GM18507 (cell line): ENCODE results near the gene PKMYT1.
"Not testable (repeated sequence)": the region's sequence is repeated elsewhere in the genome, so short reads cannot be mapped to it uniquely, and the experiment has no call there.

Experiments
- DNase-seq: peaks from one replicate; pipeline ENCODE4 v3.0.0; 2011; ENCODE audit warnings: low read depth; ENCODE audit not compliant: insufficient read length; ENCODE audit errors: extremely low spot score
- FAIRE-seq: peaks from 2 replicates; lab custom pipeline; 2011; peaks lifted over from hg19 to GRCh38; lab: Jason Lieb, UNC

Gene PKMYT1

DNA sequence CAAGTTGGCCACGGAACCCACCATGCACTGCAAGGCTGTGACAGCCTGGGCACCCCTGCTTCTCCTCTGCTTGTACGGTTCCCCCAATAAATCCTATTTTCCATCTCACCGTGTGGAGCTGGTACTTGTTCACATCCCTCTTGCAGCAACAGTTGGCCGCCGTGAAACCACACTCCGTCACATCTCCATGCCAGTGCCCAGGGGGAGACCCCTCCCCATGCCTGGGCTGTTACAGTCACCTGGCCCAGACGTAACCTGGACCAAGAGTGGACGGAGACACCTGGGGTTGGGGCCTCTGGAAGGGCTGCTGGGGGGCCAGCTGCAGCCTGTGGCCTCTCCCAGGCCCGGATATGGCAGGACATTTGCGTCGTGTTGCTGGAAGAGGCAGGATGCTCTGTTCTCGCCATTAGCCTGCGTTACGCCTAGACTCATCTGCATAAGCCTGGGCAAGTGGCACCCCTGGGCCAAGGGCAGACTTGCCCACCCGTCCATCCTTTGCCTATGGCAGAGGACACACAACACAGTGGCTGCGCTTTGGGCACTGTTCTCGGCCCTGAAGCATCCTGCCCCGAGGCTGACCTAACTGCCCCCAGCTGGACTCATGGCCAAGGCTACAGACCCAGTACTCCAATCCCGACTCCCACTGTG, 30.4 kb downstream of the PKMYT1 start:
- no peak for DNase-seq
- no peak for FAIRE-seq

DNA sequence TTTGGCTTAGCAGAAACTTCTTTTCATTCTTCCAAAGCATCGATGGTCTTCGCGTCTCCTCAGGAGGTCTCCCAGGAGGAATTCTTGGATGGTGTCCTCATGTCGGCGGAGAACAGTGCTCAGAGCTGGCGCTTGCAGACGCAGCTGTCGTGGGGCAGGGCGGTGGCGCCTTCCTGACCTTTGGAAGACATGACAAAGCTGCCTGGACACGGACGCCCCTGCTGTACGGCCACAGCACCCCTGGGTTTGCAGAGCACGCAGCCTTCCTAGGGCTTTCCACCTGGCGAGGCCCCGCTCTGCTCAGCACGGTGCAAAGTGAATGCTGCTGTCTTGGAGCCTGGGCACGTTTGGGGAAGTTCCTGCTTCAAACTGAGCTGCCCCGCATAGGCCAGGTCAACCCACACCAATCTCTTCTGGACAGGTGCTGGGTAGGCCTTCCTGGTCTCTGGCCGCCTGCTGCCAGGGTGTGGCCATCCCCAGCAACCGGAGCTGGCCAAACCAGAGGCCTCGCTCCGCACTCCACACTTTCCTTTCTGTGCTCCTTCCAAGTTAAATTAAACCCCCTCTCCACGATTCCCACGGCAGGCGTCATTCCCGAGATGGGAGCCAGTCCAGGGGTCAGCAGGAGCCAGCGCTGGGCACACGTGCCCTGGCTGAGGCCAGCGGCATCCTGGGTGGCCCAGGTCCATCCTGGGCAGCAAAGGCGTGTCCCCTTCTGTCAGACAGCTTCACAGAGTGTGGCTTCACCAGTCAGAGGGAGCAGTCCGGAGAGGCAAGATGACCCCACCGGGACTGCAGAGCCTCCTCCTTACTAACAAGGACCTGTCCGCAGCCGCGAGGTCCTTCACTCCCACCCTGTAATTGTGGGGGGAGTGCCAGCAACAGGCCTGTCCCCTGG, 31.2 kb downstream of the PKMYT1 start:
- no peak for FAIRE-seq

DNA sequence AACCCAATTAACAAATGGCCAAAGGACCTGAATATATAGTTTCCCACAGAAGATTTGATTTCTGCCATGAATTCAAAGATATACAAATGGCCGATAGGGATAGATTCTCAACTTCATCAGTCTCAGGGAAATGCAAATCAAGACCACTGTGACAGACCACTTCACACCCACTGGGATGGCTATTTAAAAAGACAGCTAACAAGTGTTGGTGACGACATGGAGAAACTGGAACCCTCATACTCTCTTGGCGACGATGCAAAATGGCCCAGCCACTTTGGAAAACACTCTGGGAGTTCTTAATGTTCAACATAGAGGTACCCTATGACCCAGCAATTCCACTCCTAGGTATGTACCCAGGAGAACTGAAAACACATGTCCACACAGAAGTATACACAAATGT, 33.6 kb downstream of the PKMYT1 start:
- DNase-seq (no peak), FAIRE-seq (no peak)

More for the DNA sequence above, 31.2 kb downstream of the PKMYT1 start:
- no peak for DNase-seq

DNA sequence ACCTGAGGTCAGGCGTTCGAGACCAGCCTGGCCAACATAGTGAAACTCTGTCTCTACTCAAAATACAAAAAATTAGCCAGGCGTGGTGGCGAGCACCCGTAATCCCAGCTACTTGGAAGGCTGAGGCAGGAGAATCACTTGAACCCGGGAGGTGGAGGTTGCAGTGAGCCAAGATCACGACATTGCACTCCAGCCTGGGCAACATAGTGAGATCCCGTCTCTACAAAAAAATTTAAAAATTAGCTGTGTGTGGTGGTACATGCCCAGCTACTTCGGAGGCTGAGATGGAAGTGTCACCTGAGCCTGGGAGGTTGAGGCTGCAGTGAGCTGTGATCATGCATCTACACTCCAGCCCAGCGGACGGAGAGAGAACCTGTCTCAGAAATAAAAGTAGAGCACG, 36.5 kb downstream of the PKMYT1 start:
- FAIRE-seq, DNase-seq: not testable (repeated sequence)

DNA sequence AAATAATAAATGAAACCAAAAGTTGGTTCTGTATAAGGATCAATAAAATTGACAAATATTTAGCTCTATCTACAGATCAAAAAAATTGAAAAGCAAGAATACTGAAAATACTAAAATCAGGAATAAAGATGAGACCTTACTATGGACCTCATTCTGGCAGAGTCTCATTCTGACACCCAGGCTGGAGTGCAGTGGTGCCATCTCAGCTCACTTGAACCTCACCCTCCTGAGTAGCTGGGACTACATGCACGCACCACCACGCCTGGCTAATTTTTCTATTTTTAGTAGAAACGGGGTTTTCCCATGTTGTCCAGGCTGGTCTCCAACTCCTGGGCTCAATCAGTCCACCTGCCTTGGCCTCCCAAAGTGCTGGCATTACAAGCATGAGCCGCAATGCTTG, 38.2 kb downstream of the PKMYT1 start:
- FAIRE-seq: no peak

DNA sequence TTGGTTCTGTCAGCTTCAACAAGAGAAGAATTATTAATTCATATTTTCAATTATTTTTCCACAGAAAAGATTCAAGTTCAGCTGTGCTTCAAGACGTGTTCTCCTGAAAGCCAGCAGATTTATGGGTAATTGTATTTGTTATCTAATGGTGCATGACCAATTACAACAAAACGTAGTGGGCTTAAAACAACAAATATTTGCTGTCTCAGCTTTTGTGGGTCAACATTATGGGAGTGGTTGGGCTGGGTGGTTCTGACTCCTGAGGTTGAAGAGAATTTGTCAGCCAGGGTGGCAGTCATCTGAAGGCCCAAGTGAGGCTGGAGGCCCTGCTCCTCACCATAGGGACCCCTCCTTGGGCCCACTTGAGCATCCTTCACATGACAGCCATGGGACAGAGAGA, 40.3 kb downstream of the PKMYT1 start:
- FAIRE-seq: no peak
- DNase-seq: no peak

More for the DNA sequence above, 38.2 kb downstream of the PKMYT1 start:
- DNase-seq: no peak

DNA sequence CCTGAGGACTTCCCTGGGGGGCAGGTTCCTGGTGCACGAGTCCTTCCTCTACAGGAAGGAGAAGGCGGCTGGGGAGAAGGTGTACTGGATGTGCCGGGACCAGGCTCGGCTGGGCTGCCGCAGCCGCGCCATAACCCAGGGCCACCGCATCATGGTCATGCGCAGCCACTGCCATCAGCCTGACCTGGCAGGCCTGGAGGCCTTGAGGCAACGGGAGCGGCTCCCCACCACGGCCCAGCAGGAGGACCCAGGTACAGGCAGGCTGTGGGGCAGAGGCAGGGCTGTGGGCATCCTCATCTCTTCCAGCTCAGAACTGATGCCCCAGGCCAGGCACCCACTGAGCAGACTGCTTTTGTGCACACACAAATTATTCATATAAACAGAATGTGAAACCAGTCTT, 42.0 kb downstream of the PKMYT1 start:
- DNase-seq (no peak), FAIRE-seq (no peak)

DNA sequence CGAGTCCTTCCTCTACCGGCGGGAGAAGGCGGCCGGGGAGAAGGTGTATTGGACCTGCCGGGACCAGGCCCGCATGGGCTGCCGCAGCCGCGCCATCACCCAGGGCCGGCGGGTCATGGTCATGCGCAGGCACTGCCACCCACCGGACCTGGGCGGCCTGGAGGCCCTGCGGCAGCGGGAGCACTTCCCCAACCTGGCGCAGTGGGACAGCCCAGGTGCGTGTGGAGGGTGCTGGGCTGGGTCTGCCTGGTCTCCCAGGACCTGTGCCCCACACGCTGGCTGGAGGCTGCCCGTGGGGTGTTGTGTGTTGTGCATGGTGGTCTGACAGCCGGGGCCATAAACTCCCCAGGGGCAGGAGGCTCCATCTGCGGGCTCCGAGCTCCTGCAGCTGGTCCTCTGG, 43.1 kb downstream of the PKMYT1 start:
- FAIRE-seq (no peak), DNase-seq (no peak)

DNA sequence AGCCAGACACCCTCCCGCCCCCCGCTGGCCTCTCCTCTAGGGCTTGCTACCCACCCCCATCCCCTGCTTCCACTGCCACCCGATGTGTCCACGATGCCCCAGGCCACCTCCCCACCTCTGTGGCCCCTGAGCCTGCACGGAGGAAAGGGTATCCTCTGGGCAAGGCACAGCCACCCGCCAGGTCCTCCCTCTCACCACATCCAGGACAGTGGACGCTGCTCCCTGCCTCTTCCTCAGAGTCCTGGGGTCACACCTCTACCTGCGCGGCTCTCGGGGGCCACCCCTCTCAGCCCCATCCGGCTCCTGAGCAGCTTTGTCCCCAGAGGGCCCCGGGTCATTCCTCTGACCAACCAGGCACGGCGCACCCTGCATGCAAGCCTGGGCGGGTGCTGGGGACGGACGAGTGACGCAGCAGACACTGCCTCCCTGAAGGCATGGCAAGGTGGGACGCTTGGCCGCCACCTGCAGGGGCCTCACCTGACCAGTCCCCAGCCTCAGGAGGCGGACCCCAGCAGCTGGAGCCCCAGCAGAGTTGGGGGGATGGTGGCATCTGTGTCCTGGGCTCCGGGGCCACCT, 43.7 kb downstream of the PKMYT1 start:
- DNase-seq (no peak), FAIRE-seq (no peak)

DNA sequence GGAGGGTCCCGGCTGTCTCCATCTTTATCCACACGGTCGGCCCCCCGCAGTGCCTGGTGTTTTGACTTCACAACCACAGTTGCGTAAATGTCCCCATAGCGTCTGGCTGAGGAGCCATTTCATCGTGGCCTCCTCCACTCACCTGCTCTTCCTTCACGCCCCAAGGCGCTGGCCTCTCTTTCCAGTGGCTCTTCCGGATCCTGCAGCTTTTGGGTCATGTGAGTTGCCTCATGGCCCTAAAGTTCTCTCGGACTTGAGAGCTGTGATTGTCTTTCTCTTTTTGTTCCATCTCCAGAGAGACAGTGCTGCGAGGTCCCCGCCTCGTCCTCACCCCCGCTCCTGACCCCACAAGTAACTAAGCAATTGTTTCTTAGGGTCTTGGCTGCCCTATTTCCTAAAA, 45.8 kb downstream of the PKMYT1 start:
- no peak for FAIRE-seq

DNA sequence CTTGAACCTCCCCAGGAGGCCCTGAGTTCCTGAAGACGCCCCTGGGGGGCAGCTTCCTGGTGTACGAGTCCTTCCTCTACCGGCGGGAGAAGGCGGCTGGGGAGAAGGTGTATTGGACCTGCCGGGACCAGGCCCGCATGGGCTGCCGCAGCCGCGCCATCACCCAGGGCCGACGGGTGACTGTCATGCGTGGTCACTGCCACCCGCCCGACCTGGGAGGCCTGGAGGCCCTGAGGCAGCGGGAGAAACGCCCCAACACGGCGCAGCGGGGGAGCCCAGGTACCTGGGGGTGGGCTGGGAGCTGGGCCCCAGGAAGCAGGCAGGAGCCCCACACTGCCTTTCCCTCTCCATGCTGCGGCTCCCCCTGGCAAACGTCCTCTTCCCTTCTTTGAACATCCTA, 46.5 kb downstream of the PKMYT1 start:
- FAIRE-seq: no peak
- DNase-seq: no peak

More for the DNA sequence above, 45.8 kb downstream of the PKMYT1 start:
- DNase-seq: no peak

DNA sequence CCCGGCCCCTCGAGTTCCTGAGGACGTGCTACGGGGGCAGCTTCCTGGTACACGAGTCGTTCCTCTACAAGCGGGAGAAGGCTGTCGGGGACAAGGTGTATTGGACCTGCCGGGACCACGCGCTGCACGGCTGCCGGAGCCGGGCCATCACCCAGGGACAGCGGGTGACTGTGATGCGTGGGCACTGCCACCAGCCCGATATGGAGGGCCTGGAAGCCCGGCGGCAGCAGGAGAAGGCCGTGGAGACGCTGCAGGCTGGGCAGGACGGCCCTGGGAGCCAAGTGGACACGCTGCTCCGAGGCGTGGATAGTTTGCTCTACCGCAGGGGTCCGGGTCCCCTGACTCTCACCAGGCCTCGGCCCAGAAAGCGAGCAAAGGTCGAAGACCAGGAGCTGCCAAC, 47.1 kb downstream of the PKMYT1 start:
- DNase-seq: no peak
- no peak for FAIRE-seq

DNA sequence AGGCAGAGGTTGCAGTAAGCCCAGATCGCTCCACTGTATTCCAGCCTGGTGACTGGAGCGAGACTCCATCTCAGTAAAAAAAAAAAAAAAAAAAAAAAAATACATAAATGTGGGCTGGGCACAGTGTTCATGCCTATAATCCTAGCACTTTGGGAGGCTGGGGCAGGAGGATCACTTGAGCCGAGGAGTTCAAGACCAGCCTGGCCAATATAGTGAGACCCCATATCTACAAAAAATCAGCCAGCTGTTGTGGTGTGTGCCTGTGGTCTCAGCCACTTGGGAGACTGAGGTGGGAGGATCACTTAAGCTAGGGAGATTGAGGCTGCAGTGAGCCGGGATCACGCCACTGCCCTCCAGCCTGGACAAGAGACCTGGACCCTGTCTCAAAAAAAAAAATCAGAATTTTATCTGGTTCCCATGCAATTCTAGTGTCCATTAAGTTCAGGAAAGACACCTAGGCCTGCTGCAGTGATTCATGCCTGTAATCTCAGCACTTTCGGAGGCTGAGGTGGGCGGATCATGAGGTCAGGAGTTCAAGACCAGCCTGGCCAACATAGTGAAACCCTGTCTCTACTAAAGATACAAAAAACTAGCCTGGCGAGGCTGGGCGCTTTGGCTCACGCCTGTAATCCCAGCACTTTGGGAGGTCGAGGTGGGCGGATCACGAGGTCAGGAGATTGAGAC, 48.9 kb downstream of the PKMYT1 start:
- FAIRE-seq, DNase-seq: not testable (repeated sequence)

DNA sequence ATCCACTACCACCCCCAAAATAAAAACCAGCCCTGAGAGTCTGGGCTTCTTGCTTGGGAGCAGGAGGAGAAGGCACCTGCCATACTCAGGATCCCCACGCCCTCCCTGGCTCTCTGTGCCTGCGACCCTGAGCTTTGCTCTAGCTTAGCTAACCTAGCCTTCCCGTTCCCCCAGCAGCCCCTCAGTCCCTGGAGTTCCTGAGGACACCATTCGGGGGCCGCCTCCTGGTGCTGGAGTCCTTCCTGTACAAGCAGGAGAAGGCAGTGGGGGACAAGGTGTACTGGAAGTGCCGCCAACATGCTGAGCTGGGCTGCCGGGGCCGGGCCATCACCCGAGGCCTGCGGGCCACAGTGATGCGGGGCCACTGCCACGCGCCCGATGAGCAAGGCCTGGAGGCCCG, 50.0 kb downstream of the PKMYT1 start:
- no peak for FAIRE-seq
- DNase-seq: no peak

DNA sequence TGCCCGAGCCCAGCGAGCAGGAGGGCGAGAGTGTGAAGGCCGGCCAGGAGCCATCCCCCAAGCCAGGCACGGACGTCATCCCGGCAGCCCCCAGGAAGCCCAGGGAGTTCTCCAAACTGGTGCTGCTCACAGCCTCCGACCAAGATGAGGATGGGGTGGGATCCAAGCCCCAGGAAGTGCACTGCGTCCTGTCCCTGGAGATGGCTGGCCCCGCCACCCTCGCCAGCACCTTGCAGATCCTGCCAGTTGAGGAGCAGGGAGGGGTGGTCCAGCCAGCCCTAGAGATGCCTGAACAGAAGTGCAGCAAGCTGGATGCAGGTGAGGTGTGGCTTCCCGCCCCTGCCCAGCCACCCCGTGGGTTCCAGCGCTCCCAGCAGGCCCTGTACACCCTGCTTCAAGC, 50.6 kb downstream of the PKMYT1 start:
- no peak for FAIRE-seq
- DNase-seq: no peak

DNA sequence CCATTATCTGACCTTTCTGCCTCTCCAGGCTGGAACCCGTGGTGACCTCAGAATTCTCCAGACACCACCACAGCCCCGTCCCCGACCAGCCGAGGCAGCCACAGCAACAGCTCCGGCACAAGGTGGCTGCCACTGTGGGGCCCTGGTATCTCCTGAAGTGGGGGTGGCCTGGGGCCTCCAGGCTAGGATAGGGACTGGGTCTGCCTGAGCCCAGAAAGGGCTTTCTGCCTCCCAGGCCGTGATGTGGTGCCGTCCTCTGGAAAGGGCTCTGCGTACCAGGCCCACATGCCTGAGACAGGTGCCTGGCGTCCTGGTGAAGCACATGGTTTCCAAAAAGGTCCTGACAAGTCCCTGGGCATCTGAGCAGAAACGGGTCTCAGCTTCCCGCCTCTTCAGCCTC, 51.5 kb downstream of the PKMYT1 start:
- FAIRE-seq (no peak), DNase-seq (no peak)

DNA sequence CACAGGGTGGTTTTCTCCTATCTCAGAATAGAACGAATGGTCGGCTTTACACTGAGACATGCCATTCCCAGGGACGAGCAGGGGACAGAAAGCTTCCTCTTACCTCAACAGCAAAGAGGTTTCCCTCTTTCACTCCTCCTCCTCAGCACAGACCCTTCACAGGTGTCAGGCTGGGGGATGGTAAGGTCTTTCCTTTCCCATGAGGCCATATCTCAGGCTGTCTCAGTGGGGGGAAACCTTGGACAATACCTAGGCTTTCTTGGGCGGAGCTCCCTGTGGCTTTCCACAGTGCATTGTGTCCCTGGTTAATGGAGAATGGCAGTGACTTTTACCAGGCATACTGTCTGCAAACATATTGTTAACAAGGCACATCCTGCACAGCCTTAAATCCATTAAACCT, 52.1 kb downstream of the PKMYT1 start:
- not testable (repeated sequence) for FAIRE-seq, DNase-seq

DNA sequence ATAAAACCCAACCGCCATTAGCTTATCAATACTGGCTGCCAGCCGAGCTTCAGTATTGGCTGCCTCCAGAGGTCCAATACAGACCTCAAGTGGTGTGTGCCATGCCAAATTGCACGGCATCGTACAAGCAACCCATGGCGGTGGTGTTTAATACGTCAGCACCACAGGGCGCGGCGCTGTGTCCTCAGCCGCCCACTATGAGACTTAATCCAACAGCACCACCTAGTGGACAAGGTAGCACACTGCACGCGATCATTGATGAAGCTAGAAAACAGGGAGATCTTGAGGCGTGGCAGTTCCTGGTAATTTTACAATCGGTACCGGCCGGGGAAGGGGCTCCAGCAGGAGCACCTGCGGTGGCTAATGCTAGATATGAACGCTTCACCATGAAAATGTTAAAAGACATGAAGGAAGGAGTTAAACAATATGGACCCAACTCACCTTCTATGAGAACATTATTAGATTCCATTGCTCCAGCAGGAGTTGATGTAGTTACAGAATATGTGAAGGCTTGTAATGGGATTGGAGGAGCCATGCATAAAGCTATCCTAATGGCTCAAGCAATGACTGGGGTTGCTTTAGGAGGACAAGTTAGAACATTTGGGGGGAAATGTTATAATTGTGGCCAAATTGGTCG, 53.1 kb downstream of the PKMYT1 start:
- peak; percentile 97 for FAIRE-seq
- peak; percentile 52 for DNase-seq

DNA sequence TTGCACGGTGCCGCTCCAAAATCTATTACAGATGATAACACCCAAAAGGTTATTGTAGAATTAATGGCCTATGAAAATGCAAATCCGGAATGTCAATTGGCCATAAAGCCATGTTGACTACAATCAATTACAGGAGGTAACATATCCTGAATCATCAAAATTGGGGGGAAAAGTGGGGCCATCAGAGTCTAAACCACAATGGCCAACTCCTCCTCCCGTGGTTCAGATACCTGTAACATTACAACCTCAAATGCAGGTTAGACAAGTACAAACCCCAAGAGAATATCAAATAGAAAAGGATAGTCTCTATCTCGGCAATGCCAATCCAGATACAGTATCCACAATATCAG, 53.6 kb downstream of the PKMYT1 start:
- FAIRE-seq (no peak), DNase-seq (no peak)
